HG02588 (cell line): Measurements from ENCODE around the gene ZNF487.
"Not testable (repeated sequence)": the region's sequence is repeated elsewhere in the genome, so short reads cannot be mapped to it uniquely, and the experiment has no call there.

Experiments
- ATAC-seq: cut with Tn5 transposase; IDR thresholded peaks from one replicate; pipeline ENCODE4 v1.9.1; 2021; ENCODE audit warnings: mild to moderate bottlenecking, moderate library complexity; ENCODE audit not compliant: unreplicated experiment

Gene ZNF487

GRCh38 chr10:43436291-43437140, at the start of gene ZNF487:
TSS of gene ZNF487 (plus strand) at chr10:43437111. CDS start at chr10:43475814, 38,703 bp downstream.
- peak; percentile 97 for ATAC-seq

GRCh38 chr10:43387678-43388032, 49.3 kb upstream of the ZNF487 start:
- no peak for ATAC-seq

DNA sequence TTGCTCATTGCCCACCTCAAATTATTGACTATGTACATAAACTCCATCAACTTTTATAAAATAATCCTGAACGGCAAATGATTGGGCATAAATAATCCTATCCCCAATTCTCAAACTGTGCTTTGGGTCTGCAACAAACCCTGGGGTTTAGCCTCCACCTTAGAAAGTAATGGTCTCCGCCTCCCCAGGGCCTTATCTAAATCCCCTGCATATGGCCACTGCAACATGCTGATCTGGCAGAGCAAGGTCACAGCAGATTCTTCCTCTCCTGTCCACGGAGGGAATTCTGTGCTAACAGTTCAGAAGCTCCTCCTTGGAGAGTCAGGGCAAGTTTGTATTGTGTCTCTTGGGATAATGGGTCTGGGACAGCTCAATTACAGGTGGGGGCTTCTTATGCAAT, 47.0 kb upstream of the ZNF487 start:
- no peak for ATAC-seq

- no peak for ATAC-seq
These were observed 46.6 kb upstream of the ZNF487 start for GRCh38 chr10:43390333-43390732.

DNA sequence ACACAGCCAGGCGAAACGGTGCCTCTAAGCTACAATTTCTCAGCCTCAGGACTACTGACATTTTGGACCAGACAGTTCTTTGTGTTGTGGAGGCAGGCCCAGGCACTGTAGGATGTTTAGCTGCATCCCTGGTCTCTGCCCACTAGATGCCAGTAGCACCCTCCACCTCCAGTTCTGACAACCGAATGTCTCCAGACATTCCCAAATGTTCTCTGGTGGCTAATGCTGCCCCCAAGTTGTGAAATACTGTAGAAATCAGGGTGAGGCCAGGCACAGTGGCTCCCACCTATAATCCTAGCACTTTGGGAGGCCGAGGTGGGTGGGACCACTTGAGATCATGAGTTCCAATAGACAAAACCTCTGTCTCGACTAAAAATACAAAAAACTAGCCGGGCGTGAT, 46.2 kb upstream of the ZNF487 start:
- ATAC-seq: no peak

DNA sequence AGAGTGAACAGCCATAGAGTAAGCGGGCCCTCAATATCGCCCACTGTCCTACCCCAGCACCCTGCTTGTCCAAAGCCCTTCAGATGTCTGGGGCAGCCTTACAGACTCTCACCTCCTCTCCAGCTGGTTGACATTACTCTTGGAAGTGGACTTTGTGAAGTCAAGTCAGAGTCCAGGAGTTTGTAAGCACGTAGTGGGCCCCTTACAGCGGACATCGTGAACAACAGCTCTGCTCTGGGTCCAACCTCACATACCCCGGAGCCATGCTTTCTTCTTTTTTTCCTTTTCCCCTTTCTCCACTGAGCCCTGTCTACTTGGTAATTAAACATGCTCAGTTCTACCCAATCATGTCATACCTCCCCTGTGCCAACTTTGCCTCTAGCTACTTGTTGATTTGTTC, 45.4 kb upstream of the ZNF487 start:
- no peak for ATAC-seq

- no peak for ATAC-seq
These were observed 44.2 kb upstream of the ZNF487 start for GRCh38 chr10:43392748-43393147.

- not testable (repeated sequence) for ATAC-seq
These were observed 43.7 kb upstream of the ZNF487 start for GRCh38 chr10:43393186-43393585.

GRCh38 chr10:43393606-43394360, 43.1 kb upstream of the ZNF487 start:
- no peak for ATAC-seq

- ATAC-seq: no peak
These were observed 42.0 kb upstream of the ZNF487 start for GRCh38 chr10:43394868-43395267.

GRCh38 chr10:43395571-43396060, 41.3 kb upstream of the ZNF487 start:
- ATAC-seq: no peak

- peak; percentile 57 for ATAC-seq
These were observed 40.6 kb upstream of the ZNF487 start for GRCh38 chr10:43396061-43396927.

- ATAC-seq: peak; percentile 74
These were observed 39.8 kb upstream of the ZNF487 start for GRCh38 chr10:43396928-43397624.

DNA sequence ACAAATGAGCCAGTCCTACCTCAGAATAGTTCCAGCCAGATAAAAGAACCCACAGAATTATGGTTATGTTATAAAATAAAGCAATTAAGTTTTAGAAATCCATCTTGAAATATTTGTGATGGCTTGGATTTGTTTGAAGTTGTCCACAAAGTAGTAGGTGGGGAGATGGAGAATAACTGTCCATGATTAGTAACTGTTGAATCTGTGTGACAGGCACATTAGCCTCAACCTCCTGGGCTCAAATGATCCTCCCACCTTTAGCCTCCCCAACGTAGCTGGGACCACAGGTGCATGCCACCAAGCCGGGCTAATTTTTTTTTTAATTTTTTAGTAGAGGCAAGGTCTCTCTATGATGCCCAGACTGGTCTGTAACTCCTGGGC, 38.0 kb upstream of the ZNF487 start:
- ATAC-seq: no peak

DNA sequence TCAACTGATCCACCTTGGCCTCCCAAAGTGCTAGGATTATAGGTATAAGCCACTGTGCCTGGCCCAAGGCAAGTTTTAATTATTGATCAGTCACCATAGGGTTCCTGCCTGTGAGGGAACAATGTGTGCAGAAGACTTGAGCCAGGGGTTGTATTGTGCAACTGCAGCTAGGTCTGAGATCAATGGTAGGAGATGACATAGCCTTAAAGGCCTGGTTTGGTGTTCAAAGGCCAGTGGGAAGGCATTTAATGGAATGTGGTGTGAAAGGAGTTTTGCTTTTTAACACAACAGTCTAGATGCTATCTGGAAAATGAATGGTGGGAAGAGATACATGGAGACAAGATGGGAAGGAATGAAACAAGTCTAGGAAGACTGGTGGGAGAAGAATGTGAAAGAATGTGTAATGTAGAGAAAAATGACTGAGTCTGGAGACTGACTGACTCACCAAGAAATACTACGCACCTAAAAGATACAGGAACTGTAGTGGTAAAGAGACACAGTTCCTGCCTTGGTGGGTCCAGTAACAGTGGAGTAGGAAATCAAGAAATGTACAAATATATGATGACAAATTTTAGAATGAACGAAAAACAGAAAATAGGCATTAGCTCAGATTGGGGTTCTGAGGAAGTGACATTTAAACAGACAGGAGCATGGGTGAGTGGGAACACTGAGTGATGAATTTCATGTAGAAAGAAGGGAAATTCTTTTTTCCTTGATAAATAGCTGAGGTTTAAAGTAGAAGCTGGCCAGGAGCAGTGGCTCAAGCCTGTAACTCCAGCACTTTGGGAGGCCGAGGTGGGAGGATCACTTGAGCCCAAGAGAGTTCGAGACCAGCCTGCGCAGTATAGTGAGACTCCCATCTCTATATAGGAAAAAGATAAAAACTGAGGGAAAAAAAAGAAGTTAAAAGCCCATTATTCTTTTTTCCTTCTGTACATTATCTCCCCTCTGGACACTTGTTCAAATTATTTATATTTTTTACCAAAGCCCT, 37.3 kb upstream of the ZNF487 start:
- no peak for ATAC-seq

DNA sequence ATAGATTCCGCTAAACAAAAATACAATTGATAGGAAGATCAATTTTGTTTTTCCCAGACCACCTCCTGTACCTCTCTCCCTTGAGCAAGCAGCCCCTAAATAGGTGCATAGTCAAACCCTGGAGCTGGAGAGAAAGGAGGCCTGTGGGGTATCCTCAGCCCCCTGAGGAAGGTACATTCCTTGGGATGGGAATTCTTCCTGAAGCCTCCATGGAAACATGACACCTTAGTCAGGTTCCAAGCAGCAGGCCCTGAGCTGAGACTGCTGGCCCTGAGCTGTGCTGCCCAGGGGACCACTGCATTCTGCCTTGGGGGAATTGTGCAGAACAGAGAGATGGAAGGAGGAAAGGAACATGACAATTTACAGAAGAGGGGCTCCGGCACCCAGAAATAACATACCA, 35.3 kb upstream of the ZNF487 start:
- no peak for ATAC-seq

DNA sequence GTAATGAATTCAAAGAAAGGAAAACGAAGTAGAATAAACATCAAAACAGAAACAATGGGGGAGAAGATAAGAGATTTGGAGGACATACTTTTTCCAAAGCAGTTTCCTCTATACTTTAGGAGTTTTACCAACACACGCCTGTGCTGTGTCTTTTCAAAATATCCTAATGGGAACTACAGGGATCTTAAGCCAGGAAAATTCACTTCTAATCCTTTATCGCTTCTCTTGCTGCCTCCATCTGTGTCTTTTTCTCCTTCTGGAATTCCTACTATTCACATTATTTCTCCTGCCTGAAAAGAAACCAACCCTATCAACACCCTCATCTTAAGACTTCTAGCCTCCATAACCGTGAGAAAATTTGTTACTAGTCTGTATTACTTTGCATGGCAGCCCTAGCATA, 34.7 kb upstream of the ZNF487 start:
- no peak for ATAC-seq

DNA sequence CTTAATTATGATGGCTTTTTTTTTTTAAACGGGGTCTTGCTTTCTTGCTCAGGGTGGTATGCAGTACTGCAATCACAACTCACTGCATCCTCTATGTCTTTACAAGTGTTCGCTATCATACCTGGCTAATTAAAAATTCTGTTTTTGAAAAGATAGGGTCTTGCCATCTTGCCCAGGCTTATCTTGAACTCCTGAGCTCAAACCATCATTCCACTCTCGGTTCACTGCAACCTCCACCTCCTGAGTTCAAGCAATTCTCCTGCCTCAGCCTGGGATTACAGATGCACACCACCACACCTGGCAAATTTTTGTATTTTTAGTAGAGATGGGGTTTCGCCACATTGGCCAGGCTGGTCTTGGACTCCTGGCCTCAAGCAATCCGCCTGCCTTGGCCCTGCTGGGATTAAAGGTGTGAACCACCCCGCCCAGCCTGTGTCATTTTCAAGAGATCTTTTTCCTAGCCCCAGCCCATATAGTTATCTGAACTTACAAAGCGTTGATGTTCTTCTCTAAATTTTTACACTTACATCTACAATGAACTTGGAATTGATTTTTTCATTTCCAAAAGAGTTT, 33.9 kb upstream of the ZNF487 start:
- no peak for ATAC-seq
